RWPE2 (cell line): Measurements from ENCODE around the gene CHI3L1.

Experiments used
- ATAC-seq: fragments of 200-7000 bp; cut with Tn5 transposase; 3 replicates; pipeline ENCODE4 v1.9.1; 2021; ENCODE audit warnings: low read depth
- DNase-seq: peaks from one replicate; pipeline ENCODE4 v3.0.0-alpha.2; 2020; ENCODE audit warnings: low spot score
- H3K27ac ChIP-seq: fragments of 450-650 bp; 2 replicates; pipeline ENCODE4 v1.5.1; 2017; ENCODE audit warnings: mild to moderate bottlenecking; ENCODE audit not compliant: poor library complexity, severe bottlenecking
- H3K27me3 ChIP-seq: fragments of 250-450 bp; sonication (Bioruptor Pico); 2 replicates; pipeline ENCODE4 v1.5.1; 2021; ENCODE audit warnings: mild to moderate bottlenecking, moderate library complexity; ENCODE audit not compliant: insufficient read depth, poor library complexity, severe bottlenecking
- H3K36me3 ChIP-seq: fragments of 250-450 bp; sonication (Bioruptor Pico); 2 replicates; pipeline ENCODE4 v1.5.1; 2020; ENCODE audit warnings: low read depth, mild to moderate bottlenecking, moderate library complexity
- H3K4me1 ChIP-seq: fragments of 250-450 bp; sonication (Bioruptor Pico); 2 replicates; pipeline ENCODE4 v1.5.1; 2021; ENCODE audit warnings: mild to moderate bottlenecking, moderate library complexity; ENCODE audit not compliant: insufficient read depth, poor library complexity, severe bottlenecking
- H3K4me3 ChIP-seq: fragments of 250-450 bp; sonication (Bioruptor Pico); 2 replicates; pipeline ENCODE4 v1.5.1; 2021; ENCODE audit warnings: mild to moderate bottlenecking, moderate library complexity; ENCODE audit not compliant: severe bottlenecking
- H3K9me3 ChIP-seq: fragments of 250-450 bp; sonication (Bioruptor Pico); 2 replicates; pipeline ENCODE4 v1.5.1; 2021; ENCODE audit warnings: mild to moderate bottlenecking, moderate library complexity; ENCODE audit not compliant: severe bottlenecking
- TF ChIP-seq, protein P1 (sequence below): fragments of 450-650 bp; IDR thresholded peaks from one replicate; pipeline ENCODE4 v1.5.1; 2017; ENCODE audit warnings: mild to moderate bottlenecking, moderate library complexity; ENCODE audit not compliant: poor library complexity, severe bottlenecking

CHI3L1 gene

DNA sequence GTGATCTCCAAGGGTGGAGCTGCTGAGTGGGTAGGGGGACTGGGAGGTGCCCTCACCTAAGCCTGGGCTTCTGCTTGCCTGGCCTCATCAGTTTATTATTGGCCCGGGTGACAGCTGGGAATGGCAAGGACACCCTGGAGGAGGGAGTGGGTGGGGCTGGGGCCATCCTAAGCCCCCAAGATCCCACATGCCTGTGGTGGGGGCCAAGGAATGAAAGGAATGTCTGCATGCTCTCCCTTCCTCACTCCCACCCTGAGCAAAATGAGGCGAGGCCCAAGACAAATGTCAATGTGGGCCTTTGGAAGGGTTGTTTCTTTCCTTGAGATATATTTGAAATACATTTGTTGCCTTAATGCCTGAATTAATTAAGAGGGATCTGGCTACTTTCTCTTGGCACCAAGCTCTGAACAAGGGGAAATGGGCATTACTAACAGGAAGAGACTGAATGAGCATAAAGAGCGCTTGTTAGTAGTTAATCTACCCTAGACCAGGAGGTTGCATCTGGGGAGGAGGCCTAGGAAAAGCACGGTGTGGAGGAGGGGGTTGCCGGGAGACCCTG is 19.7 kb upstream of the CHI3L1 start:
- TF ChIP-seq, protein P1, sequence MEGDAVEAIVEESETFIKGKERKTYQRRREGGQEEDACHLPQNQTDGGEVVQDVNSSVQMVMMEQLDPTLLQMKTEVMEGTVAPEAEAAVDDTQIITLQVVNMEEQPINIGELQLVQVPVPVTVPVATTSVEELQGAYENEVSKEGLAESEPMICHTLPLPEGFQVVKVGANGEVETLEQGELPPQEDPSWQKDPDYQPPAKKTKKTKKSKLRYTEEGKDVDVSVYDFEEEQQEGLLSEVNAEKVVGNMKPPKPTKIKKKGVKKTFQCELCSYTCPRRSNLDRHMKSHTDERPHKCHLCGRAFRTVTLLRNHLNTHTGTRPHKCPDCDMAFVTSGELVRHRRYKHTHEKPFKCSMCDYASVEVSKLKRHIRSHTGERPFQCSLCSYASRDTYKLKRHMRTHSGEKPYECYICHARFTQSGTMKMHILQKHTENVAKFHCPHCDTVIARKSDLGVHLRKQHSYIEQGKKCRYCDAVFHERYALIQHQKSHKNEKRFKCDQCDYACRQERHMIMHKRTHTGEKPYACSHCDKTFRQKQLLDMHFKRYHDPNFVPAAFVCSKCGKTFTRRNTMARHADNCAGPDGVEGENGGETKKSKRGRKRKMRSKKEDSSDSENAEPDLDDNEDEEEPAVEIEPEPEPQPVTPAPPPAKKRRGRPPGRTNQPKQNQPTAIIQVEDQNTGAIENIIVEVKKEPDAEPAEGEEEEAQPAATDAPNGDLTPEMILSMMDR: no peak
- Histone ChIP-seq H3K9me3 (no peaks in the 10 kb centered on the region), H3K27me3 (no peaks in the 10 kb centered on the region), H3K4me3 (no peak overlapping the region), H3K4me1 (no peaks in the 10 kb centered on the region), H3K36me3 (no peaks in the 10 kb centered on the region), H3K27ac (no peak overlapping the region)
- DNase-seq (no peak), ATAC-seq (no peak)

DNA sequence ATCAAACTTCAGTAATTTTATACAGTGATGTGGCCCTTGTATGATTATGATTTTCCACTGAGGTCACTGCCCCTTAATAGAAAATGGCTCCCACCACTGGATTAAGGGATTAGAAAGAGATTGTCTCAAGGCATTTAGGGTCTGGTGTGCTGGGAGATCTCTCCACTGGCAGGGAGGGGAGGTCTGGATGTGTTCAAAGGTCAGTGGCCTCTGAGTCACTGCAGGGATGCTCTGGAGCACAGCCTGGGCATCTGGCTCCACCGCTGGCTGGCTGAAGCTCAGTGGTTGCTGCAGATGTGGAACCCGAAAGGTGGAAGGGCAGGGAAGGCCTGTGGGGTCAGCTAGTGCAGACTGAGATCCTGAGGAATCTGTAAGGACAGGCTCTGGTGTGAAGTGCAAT is 18.3 kb upstream of the CHI3L1 start:
- H3K4me3 ChIP-seq: no peak overlapping the region
- H3K27ac ChIP-seq: no peak overlapping the region
- H3K9me3 ChIP-seq: no peaks in the 10 kb centered on the region
- TF ChIP-seq, protein P1: no peak
- H3K4me1 ChIP-seq: no peaks in the 10 kb centered on the region
- no peaks in the 10 kb centered on the region for H3K27me3 ChIP-seq
- ATAC-seq (no peak), DNase-seq (no peak)
- no peaks in the 10 kb centered on the region for H3K36me3 ChIP-seq

DNA sequence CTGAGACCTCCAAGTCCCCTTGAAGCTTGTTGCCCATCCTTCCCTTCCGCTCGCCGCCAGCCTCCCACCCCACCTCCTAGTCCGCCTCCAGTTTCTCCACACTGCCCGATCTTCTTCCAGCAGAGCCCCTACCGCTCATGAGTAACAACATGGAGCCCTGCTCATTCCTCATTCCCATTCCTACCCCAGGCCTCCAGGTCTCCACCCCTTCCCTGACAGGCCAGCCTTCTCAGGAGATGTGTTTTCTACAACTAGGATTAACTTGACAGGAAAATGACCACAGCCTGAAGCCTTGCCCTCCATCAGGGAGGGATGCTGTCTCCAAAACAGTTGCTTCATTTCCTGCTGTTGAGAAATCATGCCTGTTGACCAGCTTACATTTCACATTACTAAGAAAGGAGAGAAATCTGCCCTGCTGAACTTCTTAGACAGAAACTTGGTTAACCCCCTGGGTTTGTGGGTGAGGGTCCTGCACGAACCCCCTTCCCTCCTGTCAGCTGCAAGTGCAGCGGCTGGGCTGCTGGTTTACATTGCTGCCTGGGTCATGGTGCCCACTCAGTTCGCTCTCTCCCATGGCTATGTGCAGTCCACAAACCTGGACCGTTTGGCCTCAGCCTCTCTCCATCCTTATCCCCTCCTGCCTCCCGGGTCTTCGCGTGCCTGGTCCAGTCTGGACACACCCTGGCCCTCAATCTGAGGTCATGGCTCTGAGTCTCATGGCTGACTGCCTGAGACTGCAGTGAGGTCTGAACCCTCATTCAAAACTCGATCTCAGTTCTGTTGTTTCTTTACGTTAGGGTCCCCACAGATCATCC is 16.1 kb upstream of the CHI3L1 start:
- Histone ChIP-seq H3K27me3 (no peaks in the 10 kb centered on the region), H3K36me3 (no peaks in the 10 kb centered on the region), H3K9me3 (no peaks in the 10 kb centered on the region), H3K27ac (no peak overlapping the region), H3K4me1 (no peaks in the 10 kb centered on the region), H3K4me3 (no peak overlapping the region)
- TF ChIP-seq, protein P1: no peak
- ATAC-seq: peak; percentile 41; the same call in 2 of the 3 replicates
- no peak for DNase-seq

DNA sequence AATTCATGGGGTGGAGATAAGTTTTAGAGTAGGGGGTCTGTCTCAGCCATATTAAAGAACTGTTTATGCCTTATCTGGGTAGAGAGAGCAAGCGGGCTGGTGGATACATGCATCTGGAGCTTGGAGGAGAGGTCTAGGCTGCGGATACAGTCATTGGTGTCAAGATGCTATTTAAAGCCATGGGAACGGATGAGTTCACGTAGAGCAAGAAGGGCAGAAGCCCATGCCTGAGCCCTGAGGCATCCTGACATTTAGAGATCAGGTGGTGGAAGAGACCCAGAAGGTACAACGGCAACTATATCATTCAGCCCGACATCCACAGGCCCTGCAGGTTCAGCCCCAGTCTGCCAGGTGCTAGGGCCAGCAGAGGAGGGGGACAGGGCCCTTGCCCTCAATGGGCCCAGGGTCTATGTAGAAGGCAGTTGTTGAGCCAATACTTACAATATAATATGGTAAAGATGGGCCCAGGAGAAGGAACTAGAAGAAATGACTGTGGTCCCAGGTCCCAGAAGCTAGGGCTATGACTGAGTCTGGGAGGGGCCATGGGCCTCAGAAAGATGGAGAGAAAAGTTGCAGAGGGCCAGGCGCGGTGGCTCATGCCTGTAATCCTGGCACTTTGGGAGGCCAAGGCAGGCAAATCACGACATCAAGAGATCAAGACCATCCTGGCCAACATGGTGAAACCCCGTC is 15.2 kb upstream of the CHI3L1 start:
- no peaks in the 10 kb centered on the region for H3K4me1 ChIP-seq
- no peak overlapping the region for H3K4me3 ChIP-seq
- H3K9me3 ChIP-seq: no peaks in the 10 kb centered on the region
- H3K27ac ChIP-seq: no peak overlapping the region
- H3K36me3 ChIP-seq: no peaks in the 10 kb centered on the region
- DNase-seq (no peak), ATAC-seq (no peak)
- TF ChIP-seq, protein P1: no peak
- H3K27me3 ChIP-seq: no peaks in the 10 kb centered on the region
